ENCODE results near the gene FASLG.

- no peak for TF ChIP-seq CTCF (IDR thresholded peaks at IDR 0.05)
- TF ChIP-seq POLR2A (IDR thresholded peaks at IDR 0.05), result no peak
These were observed 12.7 kb downstream of the FASLG start for GRCh38 chr1:172671591-172671990.
